GM10266 (cell line): ENCODE measurements around the gene MLF2.
A peak's percentile ranks its signal among the peaks of the same experiment; 100 is the strongest.

Experiments
- DNase-seq: peaks from one replicate; pipeline ENCODE4 v3.0.0; 2012; ENCODE audit errors: extremely low spot score
- TF ChIP-seq, protein P1 (sequence below): IDR thresholded peaks from 2 replicates; pipeline ENCODE4 v1.5.1; 2012; ENCODE audit warnings: mild to moderate bottlenecking, low read depth; ENCODE audit not compliant: control insufficient read depth, insufficient read depth; ENCODE audit errors: missing control alignments

The MLF2 gene

GRCh38 chr12:6777386-6777785 is 24.4 kb upstream of the MLF2 start:
- DNase-seq: no peak
- TF ChIP-seq, protein P1, sequence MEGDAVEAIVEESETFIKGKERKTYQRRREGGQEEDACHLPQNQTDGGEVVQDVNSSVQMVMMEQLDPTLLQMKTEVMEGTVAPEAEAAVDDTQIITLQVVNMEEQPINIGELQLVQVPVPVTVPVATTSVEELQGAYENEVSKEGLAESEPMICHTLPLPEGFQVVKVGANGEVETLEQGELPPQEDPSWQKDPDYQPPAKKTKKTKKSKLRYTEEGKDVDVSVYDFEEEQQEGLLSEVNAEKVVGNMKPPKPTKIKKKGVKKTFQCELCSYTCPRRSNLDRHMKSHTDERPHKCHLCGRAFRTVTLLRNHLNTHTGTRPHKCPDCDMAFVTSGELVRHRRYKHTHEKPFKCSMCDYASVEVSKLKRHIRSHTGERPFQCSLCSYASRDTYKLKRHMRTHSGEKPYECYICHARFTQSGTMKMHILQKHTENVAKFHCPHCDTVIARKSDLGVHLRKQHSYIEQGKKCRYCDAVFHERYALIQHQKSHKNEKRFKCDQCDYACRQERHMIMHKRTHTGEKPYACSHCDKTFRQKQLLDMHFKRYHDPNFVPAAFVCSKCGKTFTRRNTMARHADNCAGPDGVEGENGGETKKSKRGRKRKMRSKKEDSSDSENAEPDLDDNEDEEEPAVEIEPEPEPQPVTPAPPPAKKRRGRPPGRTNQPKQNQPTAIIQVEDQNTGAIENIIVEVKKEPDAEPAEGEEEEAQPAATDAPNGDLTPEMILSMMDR: no peak

DNA sequence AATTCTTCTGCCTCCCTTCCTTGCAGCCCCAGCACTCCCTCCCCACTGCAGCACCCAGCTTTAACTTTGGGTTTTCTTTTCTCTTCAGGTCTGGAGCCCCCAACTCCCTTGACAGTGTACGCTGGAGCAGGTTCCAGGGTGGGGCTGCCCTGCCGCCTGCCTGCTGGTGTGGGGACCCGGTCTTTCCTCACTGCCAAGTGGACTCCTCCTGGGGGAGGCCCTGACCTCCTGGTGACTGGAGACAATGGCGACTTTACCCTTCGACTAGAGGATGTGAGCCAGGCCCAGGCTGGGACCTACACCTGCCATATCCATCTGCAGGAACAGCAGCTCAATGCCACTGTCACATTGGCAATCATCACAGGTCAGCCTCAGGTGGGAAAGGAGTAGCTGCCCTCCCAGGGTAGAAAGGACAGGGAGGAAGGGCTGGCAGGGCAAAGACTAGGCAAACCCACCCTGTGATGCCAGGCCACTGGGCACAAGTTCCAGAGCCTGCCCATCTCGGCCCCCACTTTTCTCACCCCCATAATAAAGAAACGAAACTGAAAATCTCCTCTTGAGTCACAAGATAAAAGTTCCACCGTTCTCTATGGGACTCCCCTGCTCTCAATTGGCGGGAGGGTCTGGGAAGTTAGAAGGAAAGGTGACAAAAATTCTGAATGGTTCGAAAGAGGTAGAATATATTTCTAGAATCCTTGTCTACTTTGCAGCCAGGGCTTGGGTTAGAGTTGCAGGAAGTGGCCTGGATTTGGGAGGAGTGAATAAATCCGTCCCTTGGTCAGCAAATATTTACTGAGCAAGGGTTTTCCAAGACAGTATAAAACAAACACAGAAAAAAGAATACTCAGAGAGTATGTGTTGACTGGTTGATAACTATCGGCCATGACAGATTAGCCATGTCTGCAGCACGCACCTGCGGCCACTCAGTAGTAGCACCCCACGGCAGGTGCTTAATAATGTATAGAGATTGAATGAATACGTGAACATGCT is 22.5 kb upstream of the MLF2 start:
- TF ChIP-seq, protein P1: no peak
- no peak for DNase-seq

DNA sequence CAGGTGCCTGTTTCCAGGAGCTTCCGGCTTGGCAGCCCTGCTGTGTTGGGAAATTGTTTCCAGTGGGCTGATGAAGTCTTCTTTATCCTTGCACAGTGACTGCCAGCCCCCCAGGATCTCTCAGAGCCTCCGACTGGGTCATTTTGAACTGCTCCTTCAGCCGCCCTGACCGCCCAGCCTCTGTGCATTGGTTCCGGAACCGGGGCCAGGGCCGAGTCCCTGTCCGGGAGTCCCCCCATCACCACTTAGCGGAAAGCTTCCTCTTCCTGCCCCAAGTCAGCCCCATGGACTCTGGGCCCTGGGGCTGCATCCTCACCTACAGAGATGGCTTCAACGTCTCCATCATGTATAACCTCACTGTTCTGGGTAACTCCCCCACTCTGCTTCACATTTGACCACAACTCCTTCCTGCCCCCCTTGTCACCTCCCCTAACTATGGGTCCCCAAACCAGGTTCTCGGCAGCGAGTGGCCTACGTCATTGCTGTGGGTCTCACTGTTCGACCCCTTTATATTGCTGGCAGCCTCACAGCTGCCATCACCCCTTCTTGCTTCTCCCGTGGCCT is 21.6 kb upstream of the MLF2 start:
- TF ChIP-seq, protein P1: no peak
- DNase-seq: no peak

DNA sequence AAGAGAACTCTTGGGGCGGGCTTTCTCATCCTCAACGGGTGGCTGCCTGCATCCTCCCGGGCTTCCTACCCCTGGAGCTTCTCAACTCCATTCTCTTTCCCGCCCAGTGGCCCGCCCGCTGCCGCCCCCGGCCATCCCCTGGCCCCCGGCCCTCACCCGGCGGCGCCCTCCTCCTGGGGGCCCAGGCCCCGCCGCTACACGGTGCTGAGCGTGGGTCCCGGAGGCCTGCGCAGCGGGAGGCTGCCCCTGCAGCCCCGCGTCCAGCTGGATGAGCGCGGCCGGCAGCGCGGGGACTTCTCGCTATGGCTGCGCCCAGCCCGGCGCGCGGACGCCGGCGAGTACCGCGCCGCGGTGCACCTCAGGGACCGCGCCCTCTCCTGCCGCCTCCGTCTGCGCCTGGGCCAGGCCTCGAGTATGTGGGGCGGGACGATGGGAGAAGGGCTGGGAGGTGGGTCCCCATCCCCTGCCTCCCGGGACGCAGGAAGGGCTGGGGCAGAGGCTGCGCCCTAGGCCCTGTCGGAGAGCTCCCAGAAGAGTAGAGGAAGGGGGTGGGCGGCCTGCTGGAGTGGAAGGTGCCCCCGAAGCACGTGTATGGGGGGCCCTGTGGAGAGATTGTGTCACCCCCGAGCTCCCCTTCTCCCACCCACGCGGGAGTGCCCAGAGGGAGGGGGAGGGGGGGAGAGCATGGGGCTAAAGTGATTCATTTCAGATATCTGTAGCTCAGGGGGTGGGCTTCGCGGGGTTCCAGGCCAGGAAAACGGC is 20.8 kb upstream of the MLF2 start:
- DNase-seq: no peak
- TF ChIP-seq, protein P1: no peak

DNA sequence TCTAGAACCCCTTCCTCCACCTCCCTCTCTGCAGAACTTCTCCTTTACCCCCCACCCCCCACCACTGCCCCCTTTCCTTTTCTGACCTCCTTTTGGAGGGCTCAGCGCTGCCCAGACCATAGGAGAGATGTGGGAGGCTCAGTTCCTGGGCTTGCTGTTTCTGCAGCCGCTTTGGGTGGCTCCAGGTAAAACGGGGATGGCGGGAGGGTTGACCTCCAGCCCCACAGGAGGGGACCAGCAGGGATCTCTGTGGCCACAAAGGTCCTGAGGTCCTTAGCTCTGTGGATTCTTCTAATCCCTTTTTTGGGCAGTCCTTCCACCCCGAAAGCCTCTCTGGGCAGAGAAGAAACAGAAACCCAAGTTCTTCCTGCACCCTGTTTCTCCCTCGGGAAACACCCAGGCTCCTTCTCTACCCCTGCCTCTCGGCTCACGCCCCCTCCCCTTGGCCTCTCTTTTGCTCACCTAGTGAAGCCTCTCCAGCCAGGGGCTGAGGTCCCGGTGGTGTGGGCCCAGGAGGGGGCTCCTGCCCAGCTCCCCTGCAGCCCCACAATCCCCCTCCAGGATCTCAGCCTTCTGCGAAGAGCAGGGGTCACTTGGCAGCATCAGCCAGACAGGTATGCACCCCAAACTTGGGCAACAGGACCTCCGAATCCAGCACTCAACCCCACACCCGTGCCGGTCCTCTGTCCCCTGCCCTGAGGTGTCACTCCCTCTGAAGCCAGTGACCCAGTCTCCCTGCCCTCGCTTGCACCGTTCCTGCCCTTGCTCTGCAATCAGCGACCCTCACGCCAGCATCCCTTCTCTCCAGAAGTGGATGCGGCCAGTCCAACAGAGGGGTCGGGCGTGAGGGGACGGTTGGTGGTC is 20.0 kb upstream of the MLF2 start:
- TF ChIP-seq, protein P1: no peak
- DNase-seq: peak; percentile 79

DNA sequence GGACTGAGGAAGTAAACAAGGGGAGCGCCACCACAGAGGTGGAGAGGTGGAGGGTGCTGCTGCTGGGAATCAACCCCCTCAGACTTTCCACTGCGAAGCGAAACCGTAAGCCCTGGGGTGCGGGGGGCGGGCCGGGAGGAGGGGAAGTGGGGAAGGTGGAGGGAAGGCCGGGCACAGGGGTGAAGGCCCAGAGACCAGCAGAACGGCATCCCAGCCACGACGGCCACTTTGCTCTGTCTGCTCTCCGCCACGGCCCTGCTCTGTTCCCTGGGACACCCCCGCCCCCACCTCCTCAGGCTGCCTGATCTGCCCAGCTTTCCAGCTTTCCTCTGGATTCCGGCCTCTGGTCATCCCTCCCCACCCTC is 19.4 kb upstream of the MLF2 start, which contains the start of gene LAG3:
Gene LAG3 (plus strand): TSS at position 190 of the 365 bp plus-strand sequence. CDS start 333 bp downstream, outside the sequence.
- TF ChIP-seq, protein P1: no peak
- DNase-seq: peak; percentile 81
